Measurements from ENCODE around the gene SNAPC5.

The SNAPC5 gene

DNA sequence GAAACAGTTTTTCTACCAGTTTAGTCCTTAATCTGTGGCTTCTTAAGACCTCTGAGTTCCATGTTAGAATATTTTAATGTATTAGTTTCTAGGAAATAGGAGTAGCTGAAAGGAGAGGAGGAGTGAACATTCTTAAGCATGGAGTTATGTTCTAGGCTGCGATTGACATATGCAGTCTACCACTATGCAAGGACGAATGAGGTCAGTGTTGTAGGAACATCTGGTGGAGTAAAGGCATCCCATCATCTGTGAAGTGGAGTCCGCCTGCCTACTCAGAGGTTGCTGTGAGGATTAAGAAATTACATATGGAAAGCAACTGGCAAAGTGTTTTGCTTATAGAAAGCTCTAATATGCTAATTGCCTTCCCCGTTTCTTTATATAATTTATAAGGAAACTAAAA is 45.1 kb downstream of the SNAPC5 start:
- H3K4me3 ChIP-seq = no peak overlapping the region
- no peak overlapping the region for H3K27ac ChIP-seq
- DNase-seq (ENCODE audit: low spot score) = no peak
- TF ChIP-seq, protein P1, sequence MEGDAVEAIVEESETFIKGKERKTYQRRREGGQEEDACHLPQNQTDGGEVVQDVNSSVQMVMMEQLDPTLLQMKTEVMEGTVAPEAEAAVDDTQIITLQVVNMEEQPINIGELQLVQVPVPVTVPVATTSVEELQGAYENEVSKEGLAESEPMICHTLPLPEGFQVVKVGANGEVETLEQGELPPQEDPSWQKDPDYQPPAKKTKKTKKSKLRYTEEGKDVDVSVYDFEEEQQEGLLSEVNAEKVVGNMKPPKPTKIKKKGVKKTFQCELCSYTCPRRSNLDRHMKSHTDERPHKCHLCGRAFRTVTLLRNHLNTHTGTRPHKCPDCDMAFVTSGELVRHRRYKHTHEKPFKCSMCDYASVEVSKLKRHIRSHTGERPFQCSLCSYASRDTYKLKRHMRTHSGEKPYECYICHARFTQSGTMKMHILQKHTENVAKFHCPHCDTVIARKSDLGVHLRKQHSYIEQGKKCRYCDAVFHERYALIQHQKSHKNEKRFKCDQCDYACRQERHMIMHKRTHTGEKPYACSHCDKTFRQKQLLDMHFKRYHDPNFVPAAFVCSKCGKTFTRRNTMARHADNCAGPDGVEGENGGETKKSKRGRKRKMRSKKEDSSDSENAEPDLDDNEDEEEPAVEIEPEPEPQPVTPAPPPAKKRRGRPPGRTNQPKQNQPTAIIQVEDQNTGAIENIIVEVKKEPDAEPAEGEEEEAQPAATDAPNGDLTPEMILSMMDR (IDR thresholded peaks at IDR 0.05) = no peak

Measured in coronary artery (tissue), 2 donors.